ENCODE measurements around the gene PI3.

PI3 gene

GRCh38 chr20:45211569-45212474 is 37.1 kb downstream of the PI3 start:
- no peak for TF ChIP-seq CTCF (conservative IDR thresholded peaks at IDR 0.05)
- no peak for TF ChIP-seq ZFX (IDR thresholded peaks at IDR 0.05)
- no peak overlapping the region for H3K27ac ChIP-seq

GRCh38 chr20:45212836-45213235 is 38.1 kb downstream of the PI3 start:
- H3K27ac ChIP-seq = no peak overlapping the region
- TF ChIP-seq ZFX (IDR thresholded peaks at IDR 0.05) = no peak

GRCh38 chr20:45218124-45218523 is 43.4 kb downstream of the PI3 start:
- TF ChIP-seq CTCF (conservative IDR thresholded peaks at IDR 0.05) (no peak), ZFX (IDR thresholded peaks at IDR 0.05) (no peak)
- peak overlapping the region; percentile 92 for H3K27ac ChIP-seq

- TF ChIP-seq CTCF (conservative IDR thresholded peaks at IDR 0.05) = no peak; the same call in 1 of the 2 replicates
- no peak for TF ChIP-seq ZFX (IDR thresholded peaks at IDR 0.05)
- peak overlapping the region; percentile 92 for H3K27ac ChIP-seq
Measured at GRCh38 chr20:45218636-45219035, 43.9 kb downstream of the PI3 start.

- TF ChIP-seq ZFX (IDR thresholded peaks at IDR 0.05) (no peak), CTCF (conservative IDR thresholded peaks at IDR 0.05) (no peak)
- peak within 1 kb of the TSS; percentile 98 for H3K27ac ChIP-seq
Measured at GRCh38 chr20:45221076-45221475, 46.4 kb downstream of the PI3 start, which contains the start of gene SEMG2. Gene SEMG2 (plus strand): TSS chr20:45221373. CDS start chr20:45221390, 17 bp downstream.

- no peak overlapping the region for H3K27ac ChIP-seq
- TF ChIP-seq ZFX (IDR thresholded peaks at IDR 0.05) (no peak), CTCF (conservative IDR thresholded peaks at IDR 0.05) (no peak)
Measured at GRCh38 chr20:45223136-45223535, 48.4 kb downstream of the PI3 start.

Measured in C4-2B (cell line).